HepG2 (cell line): ENCODE data around the gene ZNF740. TPM values are rescaled to one million over a fixed set of nuclear protein-coding genes. Genes with fewer than 3 reads are reported as not detected.

ENCODE experiments used
- CAMTA2 ChIP-seq: sonication (generic); formaldehyde crosslinking; IDR thresholded peaks from 2 replicates; pipeline ENCODE4 v1.4.0; 2020; ENCODE audit warnings: mild to moderate bottlenecking, missing genetic modification reagents, borderline replicate concordance
- CENPT ChIP-seq: sonication (generic); formaldehyde crosslinking; IDR thresholded peaks from 2 replicates; pipeline ENCODE4 v1.8.0; 2022; ENCODE audit warnings: low read depth, mild to moderate bottlenecking, moderate library complexity, missing genetic modification reagents
- GATAD2A ChIP-seq: IDR thresholded peaks from 2 replicates; pipeline ENCODE4 v1.6.1; 2016
- JUNB ChIP-seq: sonication (generic); formaldehyde crosslinking; IDR thresholded peaks from 2 replicates; pipeline ENCODE4 v1.8.0; 2022; ENCODE audit warnings: missing genetic modification reagents, mild to moderate bottlenecking, borderline replicate concordance
- MBD4 ChIP-seq: IDR thresholded peaks from 2 replicates; pipeline ENCODE4 v1.6.1; 2012; ENCODE audit warnings: low read length, inconsistent platforms, borderline replicate concordance
- POGZ ChIP-seq: sonication (generic); formaldehyde crosslinking; IDR thresholded peaks from 2 replicates; pipeline ENCODE4 v1.4.0; 2020; ENCODE audit warnings: mild to moderate bottlenecking, missing genetic modification reagents
- RAD21 ChIP-seq: fragments of 450-650 bp; formaldehyde crosslinking; IDR thresholded peaks from 2 replicates; pipeline ENCODE4 v1.5.0; 2020; ENCODE audit warnings: mild to moderate bottlenecking
- SYNCRIP ChIP-seq: fragments of 200-400 bp; formaldehyde crosslinking; IDR thresholded peaks from 2 replicates; pipeline ENCODE4 v1.6.1; 2018; ENCODE audit warnings: mild to moderate bottlenecking, low read depth, low read length; ENCODE audit not compliant: insufficient read depth
- THAP11 ChIP-seq: IDR thresholded peaks from 2 replicates; pipeline ENCODE4 v1.6.1; 2016; ENCODE audit warnings: missing biosample characterization, missing genetic modification reagents
- ZFX ChIP-seq: sonication (generic); formaldehyde crosslinking; IDR thresholded peaks from 2 replicates; pipeline ENCODE4 v1.4.0; 2020; ENCODE audit warnings: mild to moderate bottlenecking, low read depth, missing genetic modification reagents, moderate library complexity
- ZNF136 ChIP-seq: sonication (generic); formaldehyde crosslinking; IDR thresholded peaks from 2 replicates; pipeline ENCODE4 v1.8.1; 2022; ENCODE audit warnings: low read depth, mild to moderate bottlenecking, moderate library complexity, missing genetic modification reagents
- ZNF703 ChIP-seq: sonication (generic); formaldehyde crosslinking; IDR thresholded peaks from 2 replicates; pipeline ENCODE4 v1.5.1; 2020; ENCODE audit warnings: missing genetic modification reagents, mild to moderate bottlenecking, moderate library complexity, borderline replicate concordance
- ZNF747 ChIP-seq: sonication (generic); formaldehyde crosslinking; IDR thresholded peaks from 2 replicates; pipeline ENCODE4 v1.8.1; 2023; ENCODE audit warnings: missing genetic modification reagents, mild to moderate bottlenecking, borderline replicate concordance
- polyA plus RNA-seq, 8 experiments: library from polyadenylated mRNA; depleted of rRNA in 3 of 8; stranded (reverse) in 7 of 8; unstranded in 1 of 8; fragments of >200 nt; fragmentation: Illumina TruSeq in 4 of 8; extraction: Trizol in 4 of 8; gene quantifications; 2 replicates each; pipeline versions ENCODE4 v1.2.1 to v1.2.3, GENCODE V29; 2011 to 2016; ENCODE audit warnings: low read depth in 4 of 8, missing spikeins in 1 of 8, mixed read lengths in 1 of 8; ENCODE audit not compliant: insufficient read depth in 1 of 8
- total RNA-seq, 5 experiments: library from RNA; depleted of rRNA; stranded (reverse); fragments of >200 nt; fragmentation: Illumina TruSeq; extraction: Trizol; gene quantifications; 2 replicates each; pipeline ENCODE4 v1.2.3, GENCODE V29; 2016; ENCODE audit warnings: low read depth in 1 of 5
- TF ChIP-seq, protein P1 (sequence below): sonication (generic); formaldehyde crosslinking; IDR thresholded peaks from 2 replicates; pipeline ENCODE4 v1.5.0; 2020; ENCODE audit warnings: mild to moderate bottlenecking, missing genetic modification reagents, borderline replicate concordance
- TF ChIP-seq, protein P2 (sequence below): sonication (generic); formaldehyde crosslinking; IDR thresholded peaks from 2 replicates; pipeline ENCODE4 v1.5.0; 2020; ENCODE audit warnings: missing genetic modification reagents
- TF ChIP-seq, protein P3 (sequence below): sonication (generic); formaldehyde crosslinking; IDR thresholded peaks from 2 replicates; pipeline ENCODE4 v1.4.0; 2020; ENCODE audit warnings: missing genetic modification reagents
- TF ChIP-seq, protein P4 (sequence below): sonication (generic); formaldehyde crosslinking; IDR thresholded peaks from 2 replicates; pipeline ENCODE4 v1.8.0; 2022; ENCODE audit warnings: missing genetic modification reagents, mild to moderate bottlenecking, borderline replicate concordance
- TF ChIP-seq, protein P5 (sequence below): sonication (generic); formaldehyde crosslinking; IDR thresholded peaks from 2 replicates; pipeline ENCODE4 v1.4.0; 2020; ENCODE audit warnings: missing genetic modification reagents, borderline replicate concordance

ZNF740 gene
- total and polyA plus RNA-seq, 2 of the 13 experiments (the other 11 are each of a cell fraction or from before 2014, with no cell fraction given) = 16.9 to 19.0 TPM

DNA sequence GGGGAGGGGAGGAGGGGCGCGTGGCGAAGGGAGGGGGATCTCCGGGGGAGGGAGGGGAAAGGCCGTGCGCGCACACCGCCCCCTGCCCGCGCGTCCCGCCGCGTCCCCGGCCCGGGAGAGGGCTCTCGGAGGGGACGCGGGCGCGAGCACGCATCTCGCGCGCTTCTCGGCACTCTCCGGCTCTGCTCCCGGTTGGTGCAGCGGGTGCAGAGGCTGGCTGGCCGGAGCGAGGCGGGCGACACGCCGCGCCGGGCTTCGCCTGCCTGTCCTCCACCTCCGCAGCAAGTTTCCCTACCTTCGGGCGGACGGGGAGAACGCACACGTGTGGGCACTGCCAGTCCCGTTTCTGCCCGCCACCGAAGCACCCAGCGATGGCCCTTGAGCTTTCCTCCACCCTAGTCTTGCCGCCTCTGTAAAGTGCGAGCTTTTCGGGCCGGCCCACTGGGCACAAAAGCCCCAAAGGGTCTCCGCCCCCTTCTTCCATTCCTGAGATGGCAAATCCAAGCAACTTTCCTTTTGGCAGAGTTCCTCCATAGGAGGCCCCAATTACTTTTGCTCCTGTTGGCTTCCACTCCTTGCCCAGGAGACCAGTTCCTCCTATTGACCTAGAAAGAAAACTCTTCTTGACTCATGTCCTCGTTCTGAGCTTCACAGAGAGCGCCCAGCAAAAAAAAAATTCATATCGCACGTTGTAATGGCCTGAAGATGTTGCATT lies 566 bp downstream of the ZNF740 start (continued):
- TF ChIP-seq, protein P1, sequence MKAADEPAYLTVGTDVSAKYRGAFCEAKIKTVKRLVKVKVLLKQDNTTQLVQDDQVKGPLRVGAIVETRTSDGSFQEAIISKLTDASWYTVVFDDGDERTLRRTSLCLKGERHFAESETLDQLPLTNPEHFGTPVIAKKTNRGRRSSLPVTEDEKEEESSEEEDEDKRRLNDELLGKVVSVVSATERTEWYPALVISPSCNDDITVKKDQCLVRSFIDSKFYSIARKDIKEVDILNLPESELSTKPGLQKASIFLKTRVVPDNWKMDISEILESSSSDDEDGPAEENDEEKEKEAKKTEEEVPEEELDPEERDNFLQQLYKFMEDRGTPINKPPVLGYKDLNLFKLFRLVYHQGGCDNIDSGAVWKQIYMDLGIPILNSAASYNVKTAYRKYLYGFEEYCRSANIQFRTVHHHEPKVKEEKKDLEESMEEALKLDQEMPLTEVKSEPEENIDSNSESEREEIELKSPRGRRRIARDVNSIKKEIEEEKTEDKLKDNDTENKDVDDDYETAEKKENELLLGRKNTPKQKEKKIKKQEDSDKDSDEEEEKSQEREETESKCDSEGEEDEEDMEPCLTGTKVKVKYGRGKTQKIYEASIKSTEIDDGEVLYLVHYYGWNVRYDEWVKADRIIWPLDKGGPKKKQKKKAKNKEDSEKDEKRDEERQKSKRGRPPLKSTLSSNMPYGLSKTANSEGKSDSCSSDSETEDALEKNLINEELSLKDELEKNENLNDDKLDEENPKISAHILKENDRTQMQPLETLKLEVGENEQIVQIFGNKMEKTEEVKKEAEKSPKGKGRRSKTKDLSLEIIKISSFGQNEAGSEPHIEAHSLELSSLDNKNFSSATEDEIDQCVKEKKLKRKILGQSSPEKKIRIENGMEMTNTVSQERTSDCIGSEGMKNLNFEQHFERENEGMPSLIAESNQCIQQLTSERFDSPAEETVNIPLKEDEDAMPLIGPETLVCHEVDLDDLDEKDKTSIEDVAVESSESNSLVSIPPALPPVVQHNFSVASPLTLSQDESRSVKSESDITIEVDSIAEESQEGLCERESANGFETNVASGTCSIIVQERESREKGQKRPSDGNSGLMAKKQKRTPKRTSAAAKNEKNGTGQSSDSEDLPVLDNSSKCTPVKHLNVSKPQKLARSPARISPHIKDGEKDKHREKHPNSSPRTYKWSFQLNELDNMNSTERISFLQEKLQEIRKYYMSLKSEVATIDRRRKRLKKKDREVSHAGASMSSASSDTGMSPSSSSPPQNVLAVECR (CRISPR knock-in tag) = no peak
- TF ChIP-seq ZNF703 (CRISPR knock-in tag) (peak; percentile 70; the same call in 1 of the 2 replicates), CAMTA2 (CRISPR knock-in tag) (no peak), THAP11 (CRISPR knock-in tag) (peak; percentile 11; the same call in 1 of the 2 replicates), POGZ (CRISPR knock-in tag) (0 out of 2 replicates have a peak, but pooled peaks have one; percentile 7), CENPT (0 out of 2 replicates have a peak, but pooled peaks have one; percentile 5), ZNF747 (CRISPR knock-in tag) (no peak), ZFX (CRISPR knock-in tag) (no peak), ZNF136 (CRISPR knock-in tag) (no peak), SYNCRIP (no peak), MBD4 (no peak), RAD21 (CRISPR knock-in tag) (peak; percentile 22; the same call in 1 of the 2 replicates), JUNB (CRISPR knock-in tag) (no peak; the same call in 1 of the 2 replicates), GATAD2A (CRISPR knock-in tag) (no peak)
- TF ChIP-seq, protein P2, sequence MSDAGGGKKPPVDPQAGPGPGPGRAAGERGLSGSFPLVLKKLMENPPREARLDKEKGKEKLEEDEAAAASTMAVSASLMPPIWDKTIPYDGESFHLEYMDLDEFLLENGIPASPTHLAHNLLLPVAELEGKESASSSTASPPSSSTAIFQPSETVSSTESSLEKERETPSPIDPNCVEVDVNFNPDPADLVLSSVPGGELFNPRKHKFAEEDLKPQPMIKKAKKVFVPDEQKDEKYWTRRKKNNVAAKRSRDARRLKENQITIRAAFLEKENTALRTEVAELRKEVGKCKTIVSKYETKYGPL (CRISPR knock-in tag) = no peak
- TF ChIP-seq, protein P3, sequence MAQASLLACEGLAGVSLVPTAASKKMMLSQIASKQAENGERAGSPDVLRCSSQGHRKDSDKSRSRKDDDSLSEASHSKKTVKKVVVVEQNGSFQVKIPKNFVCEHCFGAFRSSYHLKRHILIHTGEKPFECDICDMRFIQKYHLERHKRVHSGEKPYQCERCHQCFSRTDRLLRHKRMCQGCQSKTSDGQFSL (CRISPR knock-in tag) = no peak
- TF ChIP-seq, protein P4, sequence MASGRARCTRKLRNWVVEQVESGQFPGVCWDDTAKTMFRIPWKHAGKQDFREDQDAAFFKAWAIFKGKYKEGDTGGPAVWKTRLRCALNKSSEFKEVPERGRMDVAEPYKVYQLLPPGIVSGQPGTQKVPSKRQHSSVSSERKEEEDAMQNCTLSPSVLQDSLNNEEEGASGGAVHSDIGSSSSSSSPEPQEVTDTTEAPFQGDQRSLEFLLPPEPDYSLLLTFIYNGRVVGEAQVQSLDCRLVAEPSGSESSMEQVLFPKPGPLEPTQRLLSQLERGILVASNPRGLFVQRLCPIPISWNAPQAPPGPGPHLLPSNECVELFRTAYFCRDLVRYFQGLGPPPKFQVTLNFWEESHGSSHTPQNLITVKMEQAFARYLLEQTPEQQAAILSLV (CRISPR knock-in tag) = 0 out of 2 replicates have a peak, but pooled peaks have one; percentile 19
- TF ChIP-seq, protein P5, sequence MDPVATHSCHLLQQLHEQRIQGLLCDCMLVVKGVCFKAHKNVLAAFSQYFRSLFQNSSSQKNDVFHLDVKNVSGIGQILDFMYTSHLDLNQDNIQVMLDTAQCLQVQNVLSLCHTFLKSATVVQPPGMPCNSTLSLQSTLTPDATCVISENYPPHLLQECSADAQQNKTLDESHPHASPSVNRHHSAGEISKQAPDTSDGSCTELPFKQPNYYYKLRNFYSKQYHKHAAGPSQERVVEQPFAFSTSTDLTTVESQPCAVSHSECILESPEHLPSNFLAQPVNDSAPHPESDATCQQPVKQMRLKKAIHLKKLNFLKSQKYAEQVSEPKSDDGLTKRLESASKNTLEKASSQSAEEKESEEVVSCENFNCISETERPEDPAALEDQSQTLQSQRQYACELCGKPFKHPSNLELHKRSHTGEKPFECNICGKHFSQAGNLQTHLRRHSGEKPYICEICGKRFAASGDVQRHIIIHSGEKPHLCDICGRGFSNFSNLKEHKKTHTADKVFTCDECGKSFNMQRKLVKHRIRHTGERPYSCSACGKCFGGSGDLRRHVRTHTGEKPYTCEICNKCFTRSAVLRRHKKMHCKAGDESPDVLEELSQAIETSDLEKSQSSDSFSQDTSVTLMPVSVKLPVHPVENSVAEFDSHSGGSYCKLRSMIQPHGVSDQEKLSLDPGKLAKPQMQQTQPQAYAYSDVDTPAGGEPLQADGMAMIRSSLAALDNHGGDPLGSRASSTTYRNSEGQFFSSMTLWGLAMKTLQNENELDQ (CRISPR knock-in tag) = no peak
